Activated gamma-delta T cell (primary cell): ENCODE data around the gene G3BP2.
A peak's percentile ranks its signal among the peaks of the same experiment; 100 is the strongest.
"Not testable (repeated sequence)": the region's sequence is repeated elsewhere in the genome, so short reads cannot be mapped to it uniquely, and the experiment has no call there.

Experiments used
- DNase-seq: peaks from one replicate; lab custom pipeline; 2025; lab: John Stamatoyannopoulos, UW

G3BP2 gene

DNA sequence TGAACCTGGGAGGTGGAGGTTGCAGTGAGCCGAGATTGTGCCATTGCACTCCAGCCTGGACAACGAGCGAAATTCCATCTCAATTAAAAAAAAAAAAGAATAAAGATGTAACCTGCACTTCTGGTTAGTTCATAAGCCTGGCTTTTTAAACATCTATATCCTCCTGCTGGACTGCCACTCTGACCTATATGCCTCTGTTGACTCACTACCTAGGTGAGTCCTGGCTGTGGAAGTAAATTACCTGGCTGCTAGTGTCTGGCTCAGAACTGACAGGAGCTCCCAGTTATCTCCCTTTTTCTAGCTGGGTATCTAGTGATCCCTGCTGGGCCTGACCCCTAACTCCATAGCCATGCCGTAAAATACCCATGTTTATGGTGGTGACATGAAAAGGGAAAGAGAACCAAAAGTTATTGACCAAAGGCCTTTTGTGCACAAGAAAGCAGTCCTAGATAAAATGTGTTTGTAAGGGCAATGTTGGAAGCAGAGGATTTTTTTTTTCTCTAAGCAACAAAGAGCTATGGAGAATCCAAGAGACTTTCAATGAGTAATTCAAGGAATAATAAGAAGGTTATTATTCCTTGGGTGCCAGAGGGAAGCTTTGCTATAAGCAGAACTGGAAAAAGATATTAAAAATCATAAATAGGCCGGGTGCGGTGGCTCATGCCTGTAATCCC, 10.4 kb upstream of the G3BP2 start:
- DNase-seq = no peak

- DNase-seq = no peak
Measured at GRCh38 chr4:75679876-75680575, 6.8 kb upstream of the G3BP2 start.

DNA sequence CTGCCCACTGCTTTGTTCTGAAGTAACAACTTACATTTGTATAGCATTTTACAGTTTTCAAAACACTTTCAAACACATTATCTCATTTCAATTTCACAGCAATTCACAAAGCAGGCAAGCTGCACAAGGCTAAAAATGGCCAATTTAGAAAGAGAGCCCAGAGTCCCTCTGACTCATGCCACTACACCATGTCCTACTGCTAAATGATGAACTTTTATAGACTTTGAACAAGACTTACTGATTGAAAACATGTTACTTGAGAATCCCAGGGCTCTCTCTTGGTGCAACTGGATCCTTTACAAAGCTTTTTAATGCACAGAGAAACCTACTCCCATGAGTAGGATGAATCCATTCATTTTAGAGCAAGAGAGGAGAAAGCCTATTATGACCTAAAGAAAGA, 5.8 kb upstream of the G3BP2 start:
- DNase-seq = no peak

DNA sequence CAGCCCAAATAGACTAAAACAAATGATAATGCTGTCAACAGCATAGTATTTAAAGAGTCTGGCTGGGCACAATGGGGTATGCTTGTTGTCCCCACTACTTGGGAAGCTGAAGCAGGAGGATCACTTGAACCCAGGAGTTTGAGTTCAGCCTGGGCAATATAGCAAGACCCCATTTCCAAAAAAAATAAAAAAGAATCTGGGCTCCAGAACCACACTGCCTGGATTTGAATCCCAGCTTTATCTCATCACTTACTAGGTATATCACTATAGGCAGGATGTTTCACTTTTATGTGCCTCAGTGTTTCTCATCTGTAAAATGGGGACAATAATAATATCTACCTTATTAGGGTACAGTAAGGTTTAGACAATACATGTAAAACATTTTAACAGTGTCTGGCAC, 5.3 kb upstream of the G3BP2 start:
- DNase-seq = no peak

DNA sequence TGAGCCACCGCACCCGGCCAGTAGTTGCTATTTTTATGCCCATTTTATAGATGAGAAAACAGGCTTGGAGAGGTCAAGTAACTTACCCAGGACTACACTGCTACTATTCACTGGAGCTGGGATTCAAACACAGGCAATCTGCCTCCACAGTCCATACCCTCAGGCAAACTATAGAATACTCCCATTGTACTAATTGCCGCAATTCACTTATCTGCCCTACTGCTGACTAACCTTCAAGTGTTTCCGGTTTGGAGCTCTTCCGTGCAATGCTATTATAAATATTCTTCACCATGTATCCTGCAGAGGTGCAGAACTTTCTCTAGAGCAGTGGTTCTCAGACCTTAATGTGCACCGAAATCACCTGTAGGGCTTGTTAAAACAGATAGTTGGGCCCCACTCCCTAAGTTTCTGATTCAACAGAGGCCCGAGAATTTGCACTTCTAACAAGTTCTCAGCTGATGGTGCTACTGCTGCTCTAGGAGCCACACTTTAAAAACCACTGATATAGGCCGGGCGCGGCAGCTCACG, 1.9 kb upstream of the G3BP2 start:
- DNase-seq = no peak

DNA sequence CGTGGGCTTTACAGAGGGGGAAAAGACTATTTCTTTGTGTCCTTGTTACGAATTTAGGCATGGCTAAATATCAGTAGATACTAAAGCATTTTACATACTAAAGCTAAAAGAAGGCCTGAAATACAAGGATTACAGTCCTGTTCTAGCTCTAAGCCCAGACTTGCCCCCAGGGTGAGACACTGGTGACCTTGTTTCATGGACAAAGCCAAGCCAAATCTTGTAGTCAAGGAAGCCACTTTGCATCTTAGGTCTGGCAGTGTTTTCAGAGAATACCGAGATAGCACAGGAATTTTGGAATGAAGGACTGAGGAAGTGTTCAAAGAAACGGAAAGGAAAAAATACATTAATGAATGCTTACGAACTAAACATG, 733 bp upstream of the G3BP2 start:
- DNase-seq = no peak

GRCh38 chr4:75672461-75673026, 667 bp downstream of the G3BP2 start:
- DNase-seq = peak; percentile 46

- no peak for DNase-seq
Measured at GRCh38 chr4:75671802-75672421, 1.3 kb downstream of the G3BP2 start.

DNA sequence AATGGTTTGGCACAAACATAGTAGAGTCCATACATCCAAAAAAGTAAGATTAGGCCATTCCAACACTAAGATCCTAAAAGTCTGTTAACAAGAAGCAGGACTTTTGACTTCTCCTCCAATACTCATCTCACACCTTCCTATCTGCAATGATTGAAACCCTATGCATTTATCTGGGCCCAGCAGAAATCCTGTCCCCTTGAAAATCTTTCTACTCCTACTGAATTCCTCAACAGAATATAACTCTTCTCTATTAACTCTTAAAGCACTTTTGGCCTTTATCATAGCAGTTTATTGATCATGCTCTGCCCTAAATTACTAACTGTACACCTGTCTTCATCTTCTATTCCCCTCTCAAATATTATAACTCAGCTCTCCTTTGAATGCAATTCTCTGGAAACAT, 4.6 kb downstream of the G3BP2 start:
- DNase-seq = no peak

DNA sequence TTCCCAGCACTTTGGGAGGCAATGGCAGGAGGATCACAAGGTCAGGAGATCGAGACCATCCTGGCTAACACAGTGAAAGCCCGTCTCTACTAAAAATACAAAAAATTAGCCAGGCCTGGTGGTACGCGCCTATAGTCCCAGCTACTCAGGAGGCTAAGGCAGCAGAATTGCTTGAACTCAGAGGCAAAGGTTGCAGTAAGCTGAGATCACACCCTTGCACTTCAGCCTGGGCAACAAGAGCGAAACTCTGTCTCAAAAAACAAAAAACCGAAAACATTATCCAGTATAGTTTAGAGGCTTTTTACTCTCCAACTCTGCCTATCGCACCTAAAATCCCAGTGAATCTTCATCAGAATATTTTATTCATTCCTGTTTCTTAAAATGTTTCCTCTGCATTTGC, 5.6 kb downstream of the G3BP2 start:
- DNase-seq = not testable (repeated sequence)

DNA sequence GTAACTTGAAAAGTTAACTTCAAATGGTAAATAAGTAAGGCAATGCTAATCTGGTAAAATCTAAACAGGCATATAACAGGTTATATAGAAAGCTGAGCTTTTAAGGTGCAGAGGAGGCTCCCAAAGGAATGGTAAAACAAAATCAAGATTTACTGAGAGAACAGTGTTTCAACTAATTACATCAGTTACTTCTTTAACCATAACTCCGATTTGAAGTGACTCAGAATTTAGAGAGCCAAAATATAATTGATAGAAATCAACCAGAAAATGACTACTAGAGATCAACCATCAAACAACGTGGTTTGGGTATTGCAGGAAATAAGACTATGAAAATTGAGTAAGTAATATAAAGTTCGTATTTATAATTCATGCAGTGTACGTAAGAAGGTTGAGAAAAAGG, 6.9 kb downstream of the G3BP2 start:
- no peak for DNase-seq

DNA sequence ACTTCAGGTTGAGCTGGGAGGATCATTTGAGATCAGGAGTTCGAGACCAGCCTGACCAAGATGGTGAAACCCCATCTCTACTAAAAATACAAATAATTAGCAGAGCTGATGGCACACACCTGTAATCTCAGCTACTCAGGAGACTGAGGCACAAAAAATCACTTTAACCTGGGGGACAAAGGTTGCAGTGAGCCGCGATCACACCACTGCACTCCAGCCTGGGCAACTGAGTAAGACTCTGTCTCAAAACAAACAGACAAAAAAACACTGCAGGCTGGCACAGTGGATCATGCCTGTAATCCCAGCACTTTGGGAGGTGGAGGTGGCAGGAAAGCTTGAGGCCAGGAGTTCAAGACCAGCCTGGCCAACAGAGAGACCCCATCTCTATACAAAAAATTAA, 8.6 kb downstream of the G3BP2 start:
- DNase-seq = not testable (repeated sequence)

GRCh38 chr4:75662626-75663025, 10.6 kb downstream of the G3BP2 start:
- no peak for DNase-seq

- no peak for DNase-seq
Measured at GRCh38 chr4:75660491-75660890, 12.7 kb downstream of the G3BP2 start.

- DNase-seq = no peak
Measured at GRCh38 chr4:75659512-75660031, 13.6 kb downstream of the G3BP2 start.

DNA sequence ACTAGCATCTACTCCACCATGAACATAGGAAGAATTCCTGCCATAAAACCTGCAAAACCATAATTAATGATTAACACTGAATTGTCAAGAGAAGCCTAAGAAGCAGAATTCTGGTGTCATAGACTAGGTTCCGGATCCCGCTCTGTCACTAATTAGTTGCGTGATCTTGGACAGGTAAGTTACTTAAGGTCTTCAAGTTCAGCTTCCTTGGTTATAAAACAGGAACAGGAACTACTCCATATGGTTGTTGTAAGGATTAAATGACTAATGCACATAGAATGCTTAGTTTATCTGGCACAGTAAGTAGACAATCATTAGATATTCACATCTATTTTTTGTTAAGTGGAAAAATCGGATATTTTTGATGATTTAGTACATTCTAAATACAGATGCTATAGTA, 14.3 kb downstream of the G3BP2 start:
- DNase-seq = no peak

DNA sequence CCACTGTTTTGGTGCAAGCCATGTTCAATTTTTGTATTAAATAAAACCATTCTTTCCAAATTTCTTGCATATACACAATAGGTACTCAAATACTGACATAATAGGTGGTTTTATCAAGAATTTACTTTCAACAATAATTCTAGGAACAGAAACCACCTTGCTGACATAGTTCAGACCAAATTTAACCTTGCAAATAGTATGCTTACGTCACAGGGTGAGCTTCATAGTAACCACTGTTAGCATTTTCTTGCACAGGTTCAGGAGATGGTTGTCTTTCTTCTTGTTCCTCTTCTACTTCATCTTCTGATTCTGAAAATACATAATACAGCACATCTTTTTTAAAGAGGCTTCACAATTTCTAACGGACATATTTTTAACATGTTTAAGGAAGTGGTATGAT, 17.6 kb downstream of the G3BP2 start:
- no peak for DNase-seq

- no peak for DNase-seq
Measured at GRCh38 chr4:75654905-75655304, 18.3 kb downstream of the G3BP2 start.

GRCh38 chr4:75653845-75654503, 19.2 kb downstream of the G3BP2 start:
- DNase-seq = no peak

- DNase-seq = no peak
Measured at GRCh38 chr4:75644095-75644494, 29.1 kb downstream of the G3BP2 start.

DNA sequence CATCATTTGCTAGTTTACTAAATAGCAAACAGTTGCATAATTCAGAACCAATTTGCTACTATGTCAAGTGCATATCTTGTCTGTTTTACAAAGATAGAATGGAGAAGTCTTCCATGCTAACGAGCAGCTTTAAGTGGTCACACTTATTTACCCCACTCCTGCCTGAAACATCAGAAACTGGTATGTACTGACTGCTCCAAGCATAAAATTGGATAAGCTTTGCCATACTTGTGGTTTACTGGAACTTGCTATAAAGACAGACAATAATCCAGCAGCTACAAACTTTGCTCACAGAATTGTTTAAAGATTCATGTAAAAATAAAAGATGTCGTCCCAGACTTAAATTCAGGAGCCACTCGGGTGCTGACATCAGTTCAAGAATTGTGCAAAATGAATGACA, 29.6 kb downstream of the G3BP2 start:
- no peak for DNase-seq

DNA sequence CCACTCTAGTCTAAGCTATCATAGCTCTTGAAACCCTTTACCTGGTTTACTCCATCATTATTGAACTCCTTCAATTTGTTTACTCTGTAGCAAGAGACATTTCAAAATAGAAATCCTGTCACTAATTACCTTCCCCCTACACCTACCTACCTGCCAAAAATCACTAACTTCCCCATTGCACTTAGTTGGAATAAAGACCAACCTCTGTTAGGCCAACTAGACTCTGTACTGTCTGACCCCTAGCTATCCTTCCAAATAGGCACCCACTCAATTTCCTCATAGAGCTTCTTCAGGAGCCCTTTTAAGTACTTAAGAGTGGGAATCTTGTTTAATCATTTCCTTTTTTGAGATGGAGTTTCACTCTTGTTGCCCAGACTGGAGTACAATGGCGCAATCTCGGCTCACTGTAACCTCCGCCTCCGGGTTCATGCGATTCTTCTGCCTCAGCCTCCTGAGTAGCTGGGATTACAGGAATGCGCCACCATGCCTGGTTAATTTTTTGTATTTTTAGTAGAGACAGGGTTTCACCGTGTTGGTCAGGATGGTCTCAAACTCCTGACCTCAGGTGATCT, 34.0 kb downstream of the G3BP2 start:
- no peak for DNase-seq
